Measurements from ENCODE around the gene ASXL2. TPM values are rescaled to one million over a fixed set of nuclear protein-coding genes. Genes with fewer than 3 reads are reported as not detected.

The ASXL2 gene
- total RNA-seq, 1 donor from 2014 or later, result 39.3 TPM

- no peak overlapping the region for H3K4me3 ChIP-seq
- H3K4me1 ChIP-seq, result peaks cover 3% of the 10 kb centered on the region
- ATAC-seq (no peak), DNase-seq (no peak)
- H3K36me3 ChIP-seq, result peaks cover 31% of the 10 kb centered on the region
- TF ChIP-seq CTCF (IDR thresholded peaks at IDR 0.05), result no peak
- intact Hi-C loops (cut with DNase I), result no loop called here
- H3K9me3 ChIP-seq, result no peaks in the 10 kb centered on the region
- no peaks in the 10 kb centered on the region for H3K27me3 ChIP-seq (ENCODE audit: low read depth)
- H3K27ac ChIP-seq, result no peak overlapping the region
Observed at GRCh38 chr2:25845843-25846505, 32.3 kb downstream of the ASXL2 start.

- intact Hi-C loops (cut with DNase I), result no loop called here
- Histone ChIP-seq H3K9me3 (no peaks in the 10 kb centered on the region), H3K4me3 (no peak overlapping the region), H3K36me3 (peaks cover 39% of the 10 kb centered on the region), H3K27ac (no peak overlapping the region), H3K27me3 (ENCODE audit: low read depth) (no peaks in the 10 kb centered on the region), H3K4me1 (no peaks in the 10 kb centered on the region)
- no peak for DNase-seq
- ATAC-seq, result no peak
- TF ChIP-seq CTCF (IDR thresholded peaks at IDR 0.05), result no peak
Observed at GRCh38 chr2:25844089-25844488, 34.2 kb downstream of the ASXL2 start.

GRCh38 chr2:25842155-25842554, 36.1 kb downstream of the ASXL2 start:
- Histone ChIP-seq H3K27ac (no peak overlapping the region), H3K4me1 (no peaks in the 10 kb centered on the region), H3K4me3 (no peak overlapping the region), H3K9me3 (no peaks in the 10 kb centered on the region), H3K27me3 (ENCODE audit: low read depth) (no peaks in the 10 kb centered on the region), H3K36me3 (peaks cover 39% of the 10 kb centered on the region)
- DNase-seq, result no peak
- ATAC-seq, result no peak
- no peak for TF ChIP-seq CTCF (IDR thresholded peaks at IDR 0.05)
- intact Hi-C loops (cut with DNase I), result no loop called here

GRCh38 chr2:25838152-25838756, 40.0 kb downstream of the ASXL2 start:
- TF ChIP-seq CTCF (IDR thresholded peaks at IDR 0.05), result no peak
- H3K4me3 ChIP-seq, result no peak overlapping the region
- intact Hi-C loops (cut with DNase I), result no loop called here

GRCh38 chr2:25835906-25836305, 42.4 kb downstream of the ASXL2 start:
- TF ChIP-seq CTCF (IDR thresholded peaks at IDR 0.05), result no peak
- H3K4me3 ChIP-seq, result no peak overlapping the region
- H3K27ac ChIP-seq, result no peak overlapping the region
- H3K36me3 ChIP-seq, result peaks cover 7% of the 10 kb centered on the region
- DNase-seq (no peak), ATAC-seq (no peak)
- peaks cover 7% of the 10 kb centered on the region for H3K9me3 ChIP-seq
- H3K27me3 ChIP-seq (ENCODE audit: low read depth), result no peaks in the 10 kb centered on the region
- H3K4me1 ChIP-seq, result no peaks in the 10 kb centered on the region
- intact Hi-C loops (cut with DNase I), result no loop called here

More at GRCh38 chr2:25838152-25838756, 40.0 kb downstream of the ASXL2 start:
- DNase-seq, result no peak
- no peaks in the 10 kb centered on the region for H3K27me3 ChIP-seq (ENCODE audit: low read depth)
- no peak overlapping the region for H3K27ac ChIP-seq
- no peaks in the 10 kb centered on the region for H3K4me1 ChIP-seq
- H3K9me3 ChIP-seq, result no peaks in the 10 kb centered on the region
- no peak for ATAC-seq
- peaks cover 16% of the 10 kb centered on the region for H3K36me3 ChIP-seq
